ENCODE data around the gene VOPP1. TPM values are rescaled to one million over a fixed set of nuclear protein-coding genes. Genes with fewer than 3 reads are reported as not detected.

VOPP1 gene
- total and polyA plus RNA-seq, 2 donors (not counting 1 experiment from before 2014, with no cell fraction given), result 52.1 to 70.7 TPM

- TF ChIP-seq CTCF (conservative IDR thresholded peaks at IDR 0.05 in 1 of 2, IDR thresholded peaks at IDR 0.05 in 1 of 2; ENCODE audit: low read depth in 1 of 2, low read length in 2 of 2) (no peak), EZH2 (IDR thresholded peaks at IDR 0.05; ENCODE audit: low read length, missing control alignments) (no peak)
- no peak overlapping the region for H3K27ac ChIP-seq (ENCODE audit: insufficient read depth, low read length)
- no peaks in the 10 kb centered on the region for H4K20me1 ChIP-seq (ENCODE audit: control insufficient read depth, extremely low read depth, insufficient read depth, low read length)
- H3K4me2 ChIP-seq (ENCODE audit: extremely low read depth, insufficient read depth, low read length), result no peak overlapping the region
- no peaks in the 10 kb centered on the region for H3K36me3 ChIP-seq (ENCODE audit: control insufficient read depth, insufficient read depth, low read length)
- no peaks in the 10 kb centered on the region for H3K27me3 ChIP-seq (ENCODE audit: control insufficient read depth, insufficient read depth, low read length)
- H3K79me2 ChIP-seq (ENCODE audit: control insufficient read depth, insufficient read depth, low read length), result no peaks in the 10 kb centered on the region
- no peak overlapping the region for H3K4me3 ChIP-seq (replicated peaks in 1 of 4; ENCODE audit: control extremely low read depth in 1 of 4, insufficient read depth in 1 of 4, low read depth in 3 of 4, low read length in 4 of 4)
- H2AFZ ChIP-seq (ENCODE audit: low read length), result no peak overlapping the region
- H3K9ac ChIP-seq (ENCODE audit: insufficient read depth, low read length), result no peak overlapping the region
- H3K9me3 ChIP-seq (ENCODE audit: control insufficient read depth, insufficient read depth, low read depth, low read length), result no peaks in the 10 kb centered on the region
- H3K4me1 ChIP-seq (ENCODE audit: control insufficient read depth, extremely low read depth, insufficient read depth, low read length), result no peaks in the 10 kb centered on the region
- no peak for DNase-seq (ENCODE audit: low read depth in 2 of 2)
Observed at GRCh38 chr7:55496906-55497305, 75.4 kb downstream of the VOPP1 start.

GRCh38 chr7:55494951-55495350 is 77.4 kb downstream of the VOPP1 start:
- no peaks in the 10 kb centered on the region for H3K27me3 ChIP-seq (ENCODE audit: control insufficient read depth, insufficient read depth, low read length)
- no peak overlapping the region for H3K9ac ChIP-seq (ENCODE audit: insufficient read depth, low read length)
- no peak for DNase-seq (ENCODE audit: low read depth in 2 of 2)
- H3K36me3 ChIP-seq (ENCODE audit: control insufficient read depth, insufficient read depth, low read length), result peaks cover 2% of the 10 kb centered on the region
- no peaks in the 10 kb centered on the region for H3K79me2 ChIP-seq (ENCODE audit: control insufficient read depth, insufficient read depth, low read length)
- H3K9me3 ChIP-seq (ENCODE audit: control insufficient read depth, insufficient read depth, low read depth, low read length), result no peaks in the 10 kb centered on the region
- H3K27ac ChIP-seq (ENCODE audit: insufficient read depth, low read length), result no peak overlapping the region
- H4K20me1 ChIP-seq (ENCODE audit: control insufficient read depth, extremely low read depth, insufficient read depth, low read length), result no peaks in the 10 kb centered on the region
- H3K4me2 ChIP-seq (ENCODE audit: extremely low read depth, insufficient read depth, low read length), result no peak overlapping the region
- no peaks in the 10 kb centered on the region for H3K4me1 ChIP-seq (ENCODE audit: control insufficient read depth, extremely low read depth, insufficient read depth, low read length)
- TF ChIP-seq EZH2 (IDR thresholded peaks at IDR 0.05; ENCODE audit: low read length, missing control alignments) (no peak), CTCF (conservative IDR thresholded peaks at IDR 0.05 in 1 of 2, IDR thresholded peaks at IDR 0.05 in 1 of 2; ENCODE audit: low read depth in 1 of 2, low read length in 2 of 2) (no peak)
- H2AFZ ChIP-seq (ENCODE audit: low read length), result no peak overlapping the region
- H3K4me3 ChIP-seq (replicated peaks in 1 of 4; ENCODE audit: control extremely low read depth in 1 of 4, insufficient read depth in 1 of 4, low read depth in 3 of 4, low read length in 4 of 4), result no peak overlapping the region

GRCh38 chr7:55493408-55493807 is 78.9 kb downstream of the VOPP1 start:
- DNase-seq (ENCODE audit: low read depth in 2 of 2), result peak in 1 of 2 donors; percentile 28
- H3K9me3 ChIP-seq (ENCODE audit: control insufficient read depth, insufficient read depth, low read depth, low read length), result no peaks in the 10 kb centered on the region
- no peaks in the 10 kb centered on the region for H3K79me2 ChIP-seq (ENCODE audit: control insufficient read depth, insufficient read depth, low read length)
- no peaks in the 10 kb centered on the region for H4K20me1 ChIP-seq (ENCODE audit: control insufficient read depth, extremely low read depth, insufficient read depth, low read length)
- peaks cover 2% of the 10 kb centered on the region for H3K36me3 ChIP-seq (ENCODE audit: control insufficient read depth, insufficient read depth, low read length)
- TF ChIP-seq EZH2 (IDR thresholded peaks at IDR 0.05; ENCODE audit: low read length, missing control alignments) (no peak), CTCF (conservative IDR thresholded peaks at IDR 0.05 in 1 of 2, IDR thresholded peaks at IDR 0.05 in 1 of 2; ENCODE audit: low read depth in 1 of 2, low read length in 2 of 2) (no peak)
- no peak overlapping the region for H2AFZ ChIP-seq (ENCODE audit: low read length)
- H3K27me3 ChIP-seq (ENCODE audit: control insufficient read depth, insufficient read depth, low read length), result no peaks in the 10 kb centered on the region
- H3K27ac ChIP-seq (ENCODE audit: insufficient read depth, low read length), result no peak overlapping the region
- H3K4me3 ChIP-seq (replicated peaks in 1 of 4; ENCODE audit: control extremely low read depth in 1 of 4, insufficient read depth in 1 of 4, low read depth in 3 of 4, low read length in 4 of 4), result no peak overlapping the region
- H3K4me1 ChIP-seq (ENCODE audit: control insufficient read depth, extremely low read depth, insufficient read depth, low read length), result no peaks in the 10 kb centered on the region
- no peak overlapping the region for H3K4me2 ChIP-seq (ENCODE audit: extremely low read depth, insufficient read depth, low read length)
- H3K9ac ChIP-seq (ENCODE audit: insufficient read depth, low read length), result no peak overlapping the region
